Neural progenitor cell (in vitro differentiated cells): ENCODE results near the gene PLCB1.

Experiments
- EZH2 ChIP-seq: fragments of 200-600 bp; sonication (generic); IDR thresholded peaks from 2 replicates; pipeline ENCODE4 v1.6.1; 2017; ENCODE audit warnings: antibody characterized with exemption, mild to moderate bottlenecking, moderate library complexity
- EZH2phosphoT487 ChIP-seq: fragments of 200-600 bp; sonication (generic); IDR thresholded peaks from 2 replicates; pipeline ENCODE4 v1.6.1; 2017; ENCODE audit warnings: antibody characterized with exemption
- TF ChIP-seq, protein P1 (sequence below): fragments of 200-600 bp; sonication (generic); IDR thresholded peaks from 2 replicates; pipeline ENCODE4 v1.5.1; 2017; ENCODE audit warnings: antibody characterized with exemption, mild to moderate bottlenecking

GRCh38 chr20:8891039-8891438 is 759.0 kb downstream of the PLCB1 start:
- TF ChIP-seq, protein P1, sequence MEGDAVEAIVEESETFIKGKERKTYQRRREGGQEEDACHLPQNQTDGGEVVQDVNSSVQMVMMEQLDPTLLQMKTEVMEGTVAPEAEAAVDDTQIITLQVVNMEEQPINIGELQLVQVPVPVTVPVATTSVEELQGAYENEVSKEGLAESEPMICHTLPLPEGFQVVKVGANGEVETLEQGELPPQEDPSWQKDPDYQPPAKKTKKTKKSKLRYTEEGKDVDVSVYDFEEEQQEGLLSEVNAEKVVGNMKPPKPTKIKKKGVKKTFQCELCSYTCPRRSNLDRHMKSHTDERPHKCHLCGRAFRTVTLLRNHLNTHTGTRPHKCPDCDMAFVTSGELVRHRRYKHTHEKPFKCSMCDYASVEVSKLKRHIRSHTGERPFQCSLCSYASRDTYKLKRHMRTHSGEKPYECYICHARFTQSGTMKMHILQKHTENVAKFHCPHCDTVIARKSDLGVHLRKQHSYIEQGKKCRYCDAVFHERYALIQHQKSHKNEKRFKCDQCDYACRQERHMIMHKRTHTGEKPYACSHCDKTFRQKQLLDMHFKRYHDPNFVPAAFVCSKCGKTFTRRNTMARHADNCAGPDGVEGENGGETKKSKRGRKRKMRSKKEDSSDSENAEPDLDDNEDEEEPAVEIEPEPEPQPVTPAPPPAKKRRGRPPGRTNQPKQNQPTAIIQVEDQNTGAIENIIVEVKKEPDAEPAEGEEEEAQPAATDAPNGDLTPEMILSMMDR: no peak
- no peak for TF ChIP-seq EZH2phosphoT487
- no peak for TF ChIP-seq EZH2
